SK-N-SH (cell line): Measurements from ENCODE around the gene NUTF2. TPM values are rescaled to one million over a fixed set of nuclear protein-coding genes. Genes with fewer than 3 reads are reported as not detected.

Source experiments
- CTCF ChIA-PET: fragments of 300-600, 350-600 bp; formaldehyde crosslinking; extraction: SDS; loops from one replicate; lab custom pipeline; 2021; lab: Yijun Ruan, JAX
- POLR2A ChIA-PET: fragments of 350-600 bp; sonication (Branson Sonifier 250); formaldehyde crosslinking; extraction: SDS; loops from one replicate; lab custom pipeline; 2020; ENCODE audit warnings: antibody characterized with exemption, inconsistent platforms; lab: Yijun Ruan, JAX
- DNase-seq: peaks from one replicate; pipeline ENCODE4 v3.0.0; 2012
- H2AFZ ChIP-seq: fragments of 200-600 bp; sonication (generic); 2 replicates; pipeline ENCODE4 v1.8.1; 2016; ENCODE audit warnings: antibody characterized with exemption, mild to moderate bottlenecking, low read depth
- H3F3A ChIP-seq: fragments of 200-600 bp; sonication (generic); replicated peaks from 2 replicates; pipeline ENCODE3; 2016; ENCODE audit warnings: antibody characterized with exemption, mild to moderate bottlenecking; ENCODE audit not compliant: insufficient read depth
- H3K27ac ChIP-seq, 2 experiments: fragments of 200-500 bp in 1 of 2; fragments of 200-600 bp in 1 of 2; sonication (Bioruptor generic) in 1 of 2; sonication (generic), shearing (Covaris generic) in 1 of 2; 2 replicates each; pipeline versions ENCODE4 v1.5.1 to v1.6.1; 2014 to 2016; ENCODE audit warnings: low read depth in 2 of 2, inconsistent platforms in 1 of 2, low read length in 1 of 2, mild to moderate bottlenecking in 1 of 2, mixed read lengths in 1 of 2
- H3K27me3 ChIP-seq: fragments of 200-600 bp; sonication (generic), shearing (Covaris generic); 2 replicates; pipeline ENCODE4 v1.6.1; 2016; ENCODE audit warnings: mixed run types; ENCODE audit not compliant: insufficient read depth
- H3K36me3 ChIP-seq, 2 experiments: fragments of 200-500 bp in 1 of 2; fragments of 200-600 bp in 1 of 2; sonication (Bioruptor generic) in 1 of 2; sonication (generic) in 1 of 2; replicated peaks in 1 of 2; 2 replicates each; pipeline versions ENCODE3 to v1.5.1; 2014 to 2016; ENCODE audit warnings: low read length in 1 of 2, mild to moderate bottlenecking in 1 of 2; ENCODE audit not compliant: insufficient read depth in 2 of 2, control insufficient read depth in 1 of 2
- H3K4me1 ChIP-seq, 2 experiments: fragments of 200-500 bp in 1 of 2; fragments of 200-600 bp in 1 of 2; sonication (Bioruptor generic) in 1 of 2; sonication (generic), shearing (Covaris generic) in 1 of 2; 2 replicates each; pipeline versions ENCODE4 v1.5.1 to v1.6.1; 2014 to 2016; ENCODE audit warnings: low read depth in 1 of 2, low read length in 1 of 2, mixed run types in 1 of 2; ENCODE audit not compliant: insufficient read depth in 2 of 2, control insufficient read depth in 1 of 2
- H3K4me2 ChIP-seq: fragments of 200-600 bp; sonication (generic), shearing (Covaris generic); 2 replicates; pipeline ENCODE4 v1.6.1; 2017; ENCODE audit warnings: mixed run types
- H3K4me3 ChIP-seq, 2 experiments: fragments of 200-500 bp in 1 of 2; fragments of 200-600 bp in 1 of 2; sonication (Bioruptor generic) in 1 of 2; sonication (generic), shearing (Covaris generic) in 1 of 2; 2 replicates each; pipeline versions ENCODE4 v1.5.1 to v1.8.1; 2014 to 2016; ENCODE audit warnings: low read depth in 2 of 2, inconsistent platforms in 1 of 2, low read length in 1 of 2, mild to moderate bottlenecking in 1 of 2, mixed read lengths in 1 of 2, moderate library complexity in 1 of 2
- H3K79me2 ChIP-seq: fragments of 200-600 bp; sonication (generic); 2 replicates; pipeline ENCODE4 v1.8.1; 2017; ENCODE audit warnings: mild to moderate bottlenecking; ENCODE audit not compliant: insufficient read depth
- H3K9ac ChIP-seq: fragments of 200-600 bp; sonication (generic); 2 replicates; pipeline ENCODE4 v1.6.1; 2017; ENCODE audit warnings: mixed run types
- H3K9me2 ChIP-seq: fragments of 200-600 bp; sonication (generic); 2 replicates; pipeline ENCODE4 v1.6.1; 2017; ENCODE audit warnings: mixed run types
- H3K9me3 ChIP-seq: fragments of 200-600 bp; sonication (generic); 2 replicates; pipeline ENCODE4 v1.6.1; 2017; ENCODE audit warnings: mixed run types, mild to moderate bottlenecking, moderate library complexity
- H4K20me1 ChIP-seq: fragments of 200-600 bp; sonication (generic); 2 replicates; pipeline ENCODE4 v1.6.1; 2017; ENCODE audit warnings: mild to moderate bottlenecking, mixed run types; ENCODE audit not compliant: insufficient read depth
- EP300 ChIP-seq, 2 experiments: IDR thresholded peaks; 2 replicates each; pipeline versions ENCODE4 v1.4.0 to v1.6.1; 2012; ENCODE audit warnings: borderline replicate concordance in 1 of 2, low read depth in 1 of 2, low read length in 1 of 2
- EZH2phosphoT487 ChIP-seq: fragments of 200-600 bp; sonication (generic); IDR thresholded peaks from 2 replicates; pipeline ENCODE4 v1.6.1; 2017; ENCODE audit warnings: low read depth, mixed run types, mild to moderate bottlenecking, antibody characterized with exemption, moderate library complexity, borderline replicate concordance
- GATA2 ChIP-seq: sonication (generic); formaldehyde crosslinking; IDR thresholded peaks from 2 replicates; pipeline ENCODE4 v1.5.0; 2020; ENCODE audit warnings: mild to moderate bottlenecking, missing genetic modification reagents
- NFIC ChIP-seq: IDR thresholded peaks from 2 replicates; pipeline ENCODE4 v1.4.0; 2012; ENCODE audit warnings: borderline replicate concordance
- NRF1 ChIP-seq: IDR thresholded peaks from 2 replicates; pipeline ENCODE4 v1.6.1; 2012; ENCODE audit warnings: low read depth, mild to moderate bottlenecking, low read length
- RAD21 ChIP-seq: IDR thresholded peaks from 2 replicates; pipeline ENCODE4 v1.6.1; 2012; ENCODE audit warnings: mild to moderate bottlenecking, low read length
- RCOR1 ChIP-seq: fragments of 150-350 bp; IDR thresholded peaks from 2 replicates; pipeline ENCODE4 v1.6.1; 2017; ENCODE audit warnings: antibody characterized with exemption, low read length
- REST ChIP-seq: IDR thresholded peaks from 2 replicates; pipeline ENCODE4 v1.6.1; 2012; ENCODE audit warnings: mild to moderate bottlenecking, low read depth, low read length, moderate library complexity
- YY1 ChIP-seq: IDR thresholded peaks from 2 replicates; pipeline ENCODE4 v1.4.0; 2012; ENCODE audit warnings: low read depth, mild to moderate bottlenecking
- WGBS: methylation state at CpG from one replicate; pipeline ENCODE4 v1.1.6; 2017; ENCODE audit warnings: low lambda C conversion rate; 5-methylcytosine and 5-hydroxymethylcytosine counted together
- polyA plus RNA-seq, 3 experiments: library from polyadenylated mRNA; depleted of rRNA; stranded (reverse); fragments of >200 nt; gene quantifications; 2 replicates each; pipeline ENCODE4 v1.2.3, GENCODE V29; 2012
- TF ChIP-seq, protein P1 (sequence below): IDR thresholded peaks from 2 replicates; pipeline ENCODE4 v1.4.0; 2012; ENCODE audit warnings: low read depth, borderline replicate concordance

NUTF2 gene
- polyA plus RNA-seq, 1 of the 3 experiments (the other 2 are of a cell fraction): 449 TPM

- Histone ChIP-seq H3K9ac (no peak overlapping the region), H3K79me2 (peaks cover 58% of the 10 kb centered on the region), H2AFZ (no peak overlapping the region), H3K9me2 (no peaks in the 10 kb centered on the region), H3K9me3 (no peaks in the 10 kb centered on the region), H3K27me3 (no peaks in the 10 kb centered on the region), H3K4me1 (peaks cover 0 to 4% of the 10 kb centered on the region in 2 experiments; a peak in 1 of 4 replicates), H3K27ac (no peak overlapping the region), H3K4me3 (no peak overlapping the region), H3F3A (peaks cover 28% of the 10 kb centered on the region), H3K36me3 (peaks cover 43 to 54% of the 10 kb centered on the region in 2 experiments), H3K4me2 (no peak overlapping the region), H4K20me1 (peaks cover 35% of the 10 kb centered on the region)
- 97% methylated on average over 6 of the region's 6 CpGs for WGBS
- ChIA-PET CTCF (no interaction called here), POLR2A (no interaction called here)
- DNase-seq: no peak
- no peak for TF ChIP-seq RCOR1
- TF ChIP-seq EZH2phosphoT487: no peak
- TF ChIP-seq RAD21: no peak
- no peak for TF ChIP-seq YY1
- no peak for TF ChIP-seq NFIC
- TF ChIP-seq, protein P1, sequence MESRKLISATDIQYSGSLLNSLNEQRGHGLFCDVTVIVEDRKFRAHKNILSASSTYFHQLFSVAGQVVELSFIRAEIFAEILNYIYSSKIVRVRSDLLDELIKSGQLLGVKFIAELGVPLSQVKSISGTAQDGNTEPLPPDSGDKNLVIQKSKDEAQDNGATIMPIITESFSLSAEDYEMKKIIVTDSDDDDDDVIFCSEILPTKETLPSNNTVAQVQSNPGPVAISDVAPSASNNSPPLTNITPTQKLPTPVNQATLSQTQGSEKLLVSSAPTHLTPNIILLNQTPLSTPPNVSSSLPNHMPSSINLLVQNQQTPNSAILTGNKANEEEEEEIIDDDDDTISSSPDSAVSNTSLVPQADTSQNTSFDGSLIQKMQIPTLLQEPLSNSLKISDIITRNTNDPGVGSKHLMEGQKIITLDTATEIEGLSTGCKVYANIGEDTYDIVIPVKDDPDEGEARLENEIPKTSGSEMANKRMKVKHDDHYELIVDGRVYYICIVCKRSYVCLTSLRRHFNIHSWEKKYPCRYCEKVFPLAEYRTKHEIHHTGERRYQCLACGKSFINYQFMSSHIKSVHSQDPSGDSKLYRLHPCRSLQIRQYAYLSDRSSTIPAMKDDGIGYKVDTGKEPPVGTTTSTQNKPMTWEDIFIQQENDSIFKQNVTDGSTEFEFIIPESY: no peak
- TF ChIP-seq EP300 (IDR thresholded peaks at IDR 0.05; ENCODE audit: borderline replicate concordance in 1 of 2, low read depth in 1 of 2, low read length in 1 of 2): no peak
- no peak for TF ChIP-seq NRF1
- no peak for TF ChIP-seq GATA2 (CRISPR knock-in tag)
Measured at GRCh38 chr16:67868290-67868689, 21.6 kb downstream of the NUTF2 start.

DNA sequence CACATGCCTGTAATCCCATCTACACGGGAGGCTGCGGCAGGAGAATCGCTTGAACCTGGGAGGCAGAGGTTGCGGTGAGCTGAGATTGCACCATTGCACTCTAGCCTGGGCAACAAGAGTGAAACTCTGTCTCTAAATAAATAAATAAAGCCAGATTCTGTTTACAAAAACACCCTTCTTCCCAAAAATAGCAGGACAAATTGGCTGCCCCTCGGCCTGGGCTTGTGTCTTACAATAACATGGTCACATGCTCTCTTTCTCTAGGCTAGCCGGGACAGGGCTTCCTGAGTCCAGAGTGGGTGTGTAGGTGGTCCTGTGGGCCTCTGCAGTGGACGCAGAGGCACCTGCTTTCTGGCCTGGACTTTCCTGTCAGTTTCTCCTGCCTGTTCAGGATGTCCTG lies 22.9 kb downstream of the NUTF2 start:
- H3F3A ChIP-seq: peaks cover 28% of the 10 kb centered on the region
- H4K20me1 ChIP-seq: peaks cover 30% of the 10 kb centered on the region
- H3K36me3 ChIP-seq: peaks cover 43 to 54% of the 10 kb centered on the region in 2 experiments
- peaks cover 8 to 13% of the 10 kb centered on the region in 2 experiments; a peak in 1 of 4 replicates for H3K4me1 ChIP-seq
- TF ChIP-seq REST: no peak
- CTCF ChIA-PET: interaction anchor here (1.0 to 2.9 kb wide), 3 partner anchors 13 to 72 kb away, joined by 3 to 14 read pairs (median 5); no protein-coding TSS in a partner anchor
- DNase-seq: no peak
- POLR2A ChIA-PET: no interaction called here
- peaks cover 58% of the 10 kb centered on the region for H3K79me2 ChIP-seq
- H3K27me3 ChIP-seq: no peaks in the 10 kb centered on the region
- H3K27ac ChIP-seq: no peak overlapping the region
- H3K9me3 ChIP-seq: no peaks in the 10 kb centered on the region
- no peak overlapping the region for H3K4me3 ChIP-seq
- H2AFZ ChIP-seq: no peak overlapping the region
- WGBS: 90% methylated on average over 1 of the region's 7 CpGs
- H3K9ac ChIP-seq: no peak overlapping the region
- H3K9me2 ChIP-seq: no peaks in the 10 kb centered on the region
- H3K4me2 ChIP-seq: no peak overlapping the region
